ELR (cell line): ENCODE results near the gene KIAA0513.
A peak's percentile ranks its signal among the peaks of the same experiment; 100 is the strongest.
"Not testable (repeated sequence)": the region's sequence is repeated elsewhere in the genome, so short reads cannot be mapped to it uniquely, and the experiment has no call there.

ENCODE experiments used
- DNase-seq: peaks from one replicate; pipeline ENCODE4 v3.0.0-alpha.2; 2015; ENCODE audit warnings: low read depth

KIAA0513 gene

GRCh38 chr16:85048921-85049562 is 21.4 kb downstream of the KIAA0513 start:
- DNase-seq, result no peak

GRCh38 chr16:85049706-85050305 is 22.2 kb downstream of the KIAA0513 start:
- no peak for DNase-seq

DNA sequence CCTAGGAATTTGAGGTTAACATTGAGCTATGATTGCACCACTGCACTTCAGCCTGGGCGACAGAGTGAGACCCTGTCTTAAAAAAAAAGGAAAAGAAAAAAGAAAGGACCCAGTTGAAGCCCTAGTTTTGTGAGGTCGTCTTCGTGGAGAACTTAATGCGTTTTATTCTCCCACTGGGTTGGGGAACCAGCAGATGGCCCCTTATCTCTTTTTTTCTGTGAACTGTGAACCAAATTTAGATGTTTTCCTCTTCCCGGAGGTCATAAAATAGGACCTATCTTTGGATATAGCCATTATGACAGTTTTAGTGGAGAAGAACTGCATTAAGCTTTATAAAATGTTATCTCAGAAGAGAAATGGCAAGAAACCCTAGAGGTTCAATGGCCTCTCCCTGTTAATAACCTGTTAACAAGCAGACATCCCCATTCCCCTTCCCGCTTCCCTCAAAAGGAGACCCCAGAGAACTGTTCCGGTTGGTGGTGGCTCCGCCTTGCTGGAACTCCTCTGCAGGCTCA is 23.5 kb downstream of the KIAA0513 start:
- no peak for DNase-seq

GRCh38 chr16:85051683-85052082 is 24.1 kb downstream of the KIAA0513 start:
- DNase-seq, result no peak

DNA sequence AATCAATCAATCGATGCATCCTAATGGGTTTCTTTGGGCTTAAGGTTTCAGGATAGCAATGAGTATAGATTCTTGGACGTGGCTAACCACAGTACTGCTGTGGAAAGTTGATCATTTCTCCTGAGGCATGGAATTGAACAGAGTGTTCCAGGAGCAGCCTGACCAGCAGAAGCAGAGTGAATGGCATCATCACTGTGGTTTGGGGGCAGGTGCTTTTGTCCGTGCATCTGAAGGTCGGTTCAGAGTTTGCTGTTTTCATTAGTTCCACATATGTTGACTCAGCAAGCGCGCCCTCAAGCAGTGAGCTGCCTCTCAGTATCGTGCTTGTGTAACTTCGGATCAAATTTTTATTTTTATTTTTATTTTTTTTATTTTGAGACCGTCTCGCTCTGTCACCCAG is 24.9 kb downstream of the KIAA0513 start:
- DNase-seq, result peak; percentile 16

DNA sequence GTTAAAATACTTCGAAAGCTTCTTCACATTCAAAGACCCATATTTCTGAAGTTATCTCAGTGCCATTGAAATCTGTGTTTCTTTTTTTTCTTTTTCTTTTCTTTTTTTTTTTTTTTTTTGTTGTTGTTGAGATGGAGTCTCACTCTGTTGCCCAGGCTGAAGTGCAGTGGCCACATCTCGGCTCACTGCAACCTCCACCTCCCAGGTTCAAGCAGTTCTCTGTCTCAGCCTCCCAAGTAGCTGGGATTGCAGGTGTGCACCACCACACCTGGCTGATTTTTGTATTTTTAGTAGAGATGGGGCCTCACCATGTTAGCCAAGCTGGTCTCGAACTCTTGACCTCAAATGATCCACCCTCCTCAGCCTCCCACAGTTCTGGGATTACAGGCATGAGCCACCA is 26.7 kb downstream of the KIAA0513 start:
- DNase-seq, result not testable (repeated sequence)

- no peak for DNase-seq
These were observed 27.4 kb downstream of the KIAA0513 start for GRCh38 chr16:85054948-85055492.

GRCh38 chr16:85055493-85056210 is 28.1 kb downstream of the KIAA0513 start:
- DNase-seq, result peak; percentile 67

GRCh38 chr16:85056211-85056748 is 28.7 kb downstream of the KIAA0513 start:
- peak; percentile 35 for DNase-seq

GRCh38 chr16:85057212-85057889 is 29.8 kb downstream of the KIAA0513 start:
- no peak for DNase-seq

DNA sequence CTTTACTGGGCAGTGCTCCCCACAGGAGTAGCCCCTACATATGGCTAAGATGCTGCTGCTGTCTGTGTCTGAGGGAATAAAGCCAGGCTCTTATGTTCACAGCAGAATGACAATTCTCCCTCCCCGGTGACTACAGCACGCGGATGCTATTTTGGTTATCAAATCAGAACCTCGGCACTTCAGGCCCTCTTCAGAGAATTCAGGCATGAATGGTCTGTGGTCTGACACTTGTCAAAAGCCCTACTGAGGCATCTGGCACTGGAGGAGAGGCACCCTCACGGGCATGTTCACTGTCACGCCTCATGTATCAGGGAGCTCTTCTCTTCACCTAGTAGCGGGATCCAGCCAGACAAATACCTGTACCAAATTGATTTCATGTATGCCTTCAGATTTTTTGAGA is 30.4 kb downstream of the KIAA0513 start:
- no peak for DNase-seq

GRCh38 chr16:85058909-85059308 is 31.3 kb downstream of the KIAA0513 start:
- no peak for DNase-seq

- no peak for DNase-seq
These were observed 34.0 kb downstream of the KIAA0513 start for GRCh38 chr16:85061566-85061965.

- no peak for DNase-seq
These were observed 34.7 kb downstream of the KIAA0513 start for GRCh38 chr16:85062323-85062722.

- DNase-seq, result no peak
These were observed 35.2 kb downstream of the KIAA0513 start for GRCh38 chr16:85062845-85063244.

DNA sequence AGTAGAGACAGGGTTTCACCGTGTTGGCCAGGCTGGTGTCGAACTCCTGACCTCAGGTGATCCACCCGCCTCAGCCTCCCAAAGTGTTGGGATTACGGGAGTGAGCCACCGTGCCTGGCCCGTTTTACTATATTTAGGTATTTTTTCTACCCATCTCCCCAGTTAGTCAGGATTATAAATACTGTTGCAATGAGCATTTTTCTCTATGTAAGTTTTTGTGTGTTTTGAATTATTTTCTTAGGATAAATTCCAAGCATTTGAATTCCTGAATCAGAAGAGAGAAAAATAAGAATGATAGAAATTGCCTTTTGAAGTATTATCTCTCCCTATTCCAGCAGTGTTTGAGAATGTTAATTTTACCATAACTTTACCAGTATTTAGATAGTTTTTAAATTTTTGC is 36.6 kb downstream of the KIAA0513 start:
- DNase-seq, result no peak

DNA sequence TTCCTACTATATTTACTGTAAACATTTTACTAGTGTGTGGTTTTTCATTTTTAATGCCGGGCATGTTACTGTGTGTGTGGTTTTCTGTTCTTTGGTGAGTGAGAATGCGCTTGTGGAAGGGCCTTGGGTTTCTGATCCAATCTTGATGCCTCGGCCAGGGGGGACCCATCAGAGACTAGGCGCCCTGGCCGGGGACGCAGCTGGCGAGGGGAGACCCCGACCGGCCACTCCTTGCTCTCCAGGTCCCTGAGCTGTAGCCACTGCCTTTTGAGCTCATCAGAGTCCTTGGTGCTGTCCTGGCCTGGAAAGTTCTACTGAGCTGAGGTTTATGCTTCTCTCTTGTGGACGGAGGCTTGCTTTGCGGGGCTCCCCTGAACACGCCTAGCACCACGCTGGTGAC is 37.5 kb downstream of the KIAA0513 start:
- DNase-seq, result no peak

- DNase-seq, result no peak
These were observed 38.8 kb downstream of the KIAA0513 start for GRCh38 chr16:85066346-85066885.

DNA sequence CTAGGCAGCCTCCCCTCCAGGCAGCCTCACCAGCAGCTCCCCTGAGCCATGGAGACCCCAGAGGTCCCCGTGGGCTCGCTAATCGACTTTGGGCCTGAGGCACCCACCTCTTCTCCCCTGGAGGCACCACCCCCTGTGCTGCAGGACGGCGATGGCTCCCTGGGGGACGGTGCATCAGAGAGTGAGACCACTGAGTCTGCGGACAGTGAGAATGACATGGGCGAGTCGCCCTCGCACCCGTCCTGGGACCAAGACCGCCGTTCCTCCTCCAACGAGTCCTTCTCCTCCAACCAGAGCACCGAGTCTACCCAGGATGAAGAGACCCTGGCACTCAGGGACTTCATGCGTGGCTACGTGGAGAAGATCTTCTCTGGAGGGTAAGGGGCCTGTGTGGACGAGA is 39.4 kb downstream of the KIAA0513 start:
- DNase-seq, result no peak

DNA sequence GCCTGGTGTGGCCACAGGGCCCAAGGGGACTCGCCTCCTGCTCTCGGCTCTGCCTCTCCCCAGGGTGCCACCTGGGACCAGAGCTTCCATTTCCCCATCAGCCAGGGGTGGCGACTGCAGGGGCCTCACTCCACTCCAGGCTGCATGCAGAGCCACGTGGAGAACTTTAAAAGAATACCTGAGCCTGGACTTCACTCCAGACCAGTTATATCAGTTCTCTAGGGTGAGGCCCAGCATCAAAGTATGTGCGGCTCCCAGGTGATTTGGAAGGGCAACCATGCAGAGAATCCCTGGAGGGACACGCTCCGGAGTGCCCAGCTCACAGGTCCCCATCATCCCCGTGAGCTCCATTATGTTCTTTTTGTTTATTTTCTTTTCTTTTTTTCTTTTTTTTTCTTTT is 39.8 kb downstream of the KIAA0513 start:
- DNase-seq, result no peak

DNA sequence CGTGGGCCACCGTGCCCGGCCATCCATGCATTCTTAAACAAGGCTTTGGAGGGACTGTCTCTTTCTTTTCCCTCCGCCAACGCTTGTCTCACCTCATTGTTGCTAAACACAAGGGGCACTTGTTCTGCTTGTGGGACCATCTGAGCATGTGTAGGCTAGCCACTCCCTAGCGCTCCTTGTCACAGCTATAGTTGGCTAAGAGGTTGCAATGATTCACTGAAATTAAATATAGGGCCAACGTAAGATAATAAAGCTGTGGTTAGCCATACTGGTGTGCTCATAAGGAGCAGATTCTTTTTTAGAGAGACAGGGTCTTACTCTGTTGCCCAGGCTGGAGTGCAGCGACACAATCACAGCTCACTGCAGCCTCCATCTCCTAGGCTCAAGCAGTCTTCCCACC is 41.2 kb downstream of the KIAA0513 start:
- no peak for DNase-seq

DNA sequence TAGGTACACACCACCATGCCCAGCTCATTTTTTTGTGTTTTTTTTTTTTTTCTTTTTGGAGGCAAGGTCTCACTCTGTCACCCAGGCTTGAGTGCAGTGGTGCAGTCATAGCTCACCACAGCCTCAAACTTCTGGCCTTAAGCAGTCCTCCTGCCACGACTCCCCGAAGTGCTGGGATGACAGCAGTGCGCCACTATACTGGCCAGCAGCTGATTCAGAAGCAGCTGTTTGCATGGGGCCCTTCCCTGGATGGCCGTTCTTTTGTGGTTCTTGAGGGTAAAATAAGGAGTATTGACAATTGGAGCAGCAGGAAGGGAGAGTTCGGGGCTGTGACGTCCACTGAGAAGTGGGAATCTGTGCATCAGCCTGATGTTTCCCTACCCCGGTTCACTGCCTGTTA is 41.6 kb downstream of the KIAA0513 start:
- DNase-seq, result no peak
